Pancreas (tissue), 10 donors: ENCODE data around the gene PJA1. TPM values are rescaled to one million over a fixed set of nuclear protein-coding genes. Genes with fewer than 3 reads are reported as not detected.
A peak's percentile ranks its signal among the peaks of the same experiment; 100 is the strongest.

ENCODE experiments used
- ATAC-seq, 4 donors: fragments of 200-7000 bp; cut with Tn5 transposase; one replicate each; pipeline versions ENCODE4 v1.8.0 to v1.9.1; 2020; ENCODE audit warnings: mild to moderate bottlenecking in 4 of 4, moderate library complexity in 4 of 4
- DNase-seq, 6 donors: peaks; one replicate each; pipeline ENCODE4 v3.0.0-alpha.2; 2020
- FAIRE-seq: peaks from 2 replicates; lab custom pipeline; 2012; peaks lifted over from hg19 to GRCh38; lab: Jason Lieb, UNC
- H3K27ac ChIP-seq, 4 donors: fragments of 200-600 bp; sonication (generic); 1 replicate in 3 of 4; 2 replicates in 1 of 4; pipeline versions ENCODE4 v1.5.0 to v1.8.0; 2020
- H3K27me3 ChIP-seq, 4 donors: fragments of 200-600 bp; one replicate each; pipeline ENCODE4 v1.8.0; 2021
- H3K36me3 ChIP-seq, 3 donors: fragments of 200-600 bp; sonication (generic) in 1 of 3; one replicate each; pipeline versions ENCODE4 v1.5.0 to v1.8.0; 2020 to 2021
- H3K4me1 ChIP-seq, 3 donors: fragments of 200-600 bp; one replicate each; pipeline ENCODE4 v1.8.0; 2021
- H3K4me3 ChIP-seq, 4 donors: fragments of 200-600 bp; sonication (generic) in 2 of 4; one replicate each; pipeline versions ENCODE4 v1.5.0 to v1.8.0; 2020 to 2021
- H3K9me3 ChIP-seq, 4 donors: fragments of 200-600 bp; one replicate each; pipeline ENCODE4 v1.8.0; 2021
- CTCF ChIP-seq, 4 donors: fragments of 200-600 bp; sonication (generic) in 3 of 4; IDR thresholded peaks; one replicate each; pipeline versions ENCODE4 v1.5.0 to v1.8.0; 2021; ENCODE audit warnings: antibody characterized with exemption in 4 of 4
- WGBS, 2 donors: extraction: QIAGEN DNeasy Blood & Tissue Kit; methylation state at CpG; one replicate each; pipeline ENCODE4 v1.1.7; 2013; 5-methylcytosine and 5-hydroxymethylcytosine counted together
- intact Hi-C, 3 donors: fragments of 100-400 bp; cut with DNase I; formaldehyde crosslinking; loops; one replicate each; pipeline versions ENCODE4 v1.11.1 to v1.14.2; 2022
- polyA plus RNA-seq, 2 donors: library from polyadenylated mRNA; stranded (reverse); fragments of 200-250 nt; gene quantifications; one replicate each; pipeline ENCODE4 v1.2.3, GENCODE V29; 2013
- total RNA-seq, 6 donors: library from RNA; stranded (reverse); fragmentation: NEBNext Ultra II Directional in 4 of 6; extraction: Animal tissue kit (Norgen Biotek cat#: 25700) in 4 of 6; gene quantifications; one replicate each; pipeline versions ENCODE4 v1.2.1 to v1.2.4, GENCODE V29; 2021 to 2023
- donor health status: healthy with polysubstance abuse.
- donor health status: DM: no; HTN: no; CAD: no; lungs with moderate emphysema.
- donor health status: DM: no; HTN: no; CAD: no.
- donor health status: control.
- donor health status: control.
- donor health status: Bipolar disorder and iron deficiency.
- donor health status: DM: yes; HTN: yes; CAD: no.
- donor health status: DM: no; HTN: no; CAD: no.
- donor health status: DM: no; HTN: no; CAD: no.
- donor health status: DM: yes; HTN: yes; CAD: no.

The PJA1 gene
- total and polyA plus RNA-seq, 8 donors, result 5.4 to 20.0 (median 8.8) TPM

- 73 to 87% methylated on average over 9 of the region's 9 CpGs for WGBS, 2 donors
- no peaks in the 10 kb centered on the region for H3K4me1 ChIP-seq
- FAIRE-seq (no peak), DNase-seq (no peak), ATAC-seq (no peak)
- H3K4me3 ChIP-seq, result no peak overlapping the region
- intact Hi-C loops, result no loop called here
- no peak for TF ChIP-seq CTCF (IDR thresholded peaks at IDR 0.05)
- H3K27ac ChIP-seq, result no peak overlapping the region
- no peaks in the 10 kb centered on the region for H3K36me3 ChIP-seq
- H3K9me3 ChIP-seq, result no peaks in the 10 kb centered on the region
- no peaks in the 10 kb centered on the region for H3K27me3 ChIP-seq
Observed at GRCh38 chrX:69162361-69162865, 2.8 kb downstream of the PJA1 start.

- intact Hi-C loops, result no loop called here
- ATAC-seq, result no peak
- Histone ChIP-seq H3K27me3 (no peaks in the 10 kb centered on the region), H3K27ac (no peak overlapping the region), H3K4me3 (no peak overlapping the region), H3K9me3 (no peaks in the 10 kb centered on the region), H3K36me3 (no peaks in the 10 kb centered on the region), H3K4me1 (no peaks in the 10 kb centered on the region)
- 89 to 91% methylated on average over 26 of the region's 26 CpGs for WGBS, 2 donors
- FAIRE-seq, result no peak
- no peak for DNase-seq
- TF ChIP-seq CTCF (IDR thresholded peaks at IDR 0.05), result no peak
Observed at GRCh38 chrX:69161786-69162349, 3.4 kb downstream of the PJA1 start.

- H3K36me3 ChIP-seq, result no peaks in the 10 kb centered on the region
- H3K4me1 ChIP-seq, result no peaks in the 10 kb centered on the region
- intact Hi-C loops, result no loop called here
- no peak for TF ChIP-seq CTCF (IDR thresholded peaks at IDR 0.05)
- FAIRE-seq (no peak), ATAC-seq (no peak), DNase-seq (no peak)
- H3K4me3 ChIP-seq, result no peak overlapping the region
- H3K27ac ChIP-seq, result no peak overlapping the region
- no peaks in the 10 kb centered on the region for H3K27me3 ChIP-seq
- 84% methylated on average over 10 of the region's 10 CpGs for WGBS, 2 donors
- H3K9me3 ChIP-seq, result no peaks in the 10 kb centered on the region
Observed at GRCh38 chrX:69161371-69161770, 3.9 kb downstream of the PJA1 start.

GRCh38 chrX:69158166-69158980, 6.9 kb downstream of the PJA1 start:
- Histone ChIP-seq H3K27me3 (no peaks in the 10 kb centered on the region), H3K4me1 (no peaks in the 10 kb centered on the region), H3K36me3 (no peaks in the 10 kb centered on the region), H3K4me3 (no peak overlapping the region), H3K9me3 (no peaks in the 10 kb centered on the region), H3K27ac (no peak overlapping the region)
- 48 to 50% methylated on average over 13 of the region's 13 CpGs for WGBS, 2 donors
- FAIRE-seq, result no peak
- ATAC-seq, result peak; percentile 48 to 85 (median 84)
- peak in 1 of 4 donors; percentile 19 for TF ChIP-seq CTCF (IDR thresholded peaks at IDR 0.05)
- peak in 5 of 6 donors; percentile 52 to 80 (median 71) for DNase-seq
- intact Hi-C loops, result no loop called here

- no peaks in the 10 kb centered on the region for H3K9me3 ChIP-seq
- WGBS, 2 donors, result 80 to 85% methylated on average over 5 of the region's 5 CpGs
Observed at GRCh38 chrX:69156638-69157037, 8.6 kb downstream of the PJA1 start.

More at GRCh38 chrX:69156638-69157037, 8.6 kb downstream of the PJA1 start:
- no peak for ATAC-seq
- no peaks in the 10 kb centered on the region for H3K27me3 ChIP-seq
- no peak for TF ChIP-seq CTCF (IDR thresholded peaks at IDR 0.05)
- no peaks in the 10 kb centered on the region for H3K36me3 ChIP-seq
- H3K27ac ChIP-seq, result no peak overlapping the region
- intact Hi-C loops, result no loop called here
- no peak for FAIRE-seq
- H3K4me3 ChIP-seq, result no peak overlapping the region
- H3K4me1 ChIP-seq, result no peaks in the 10 kb centered on the region
- DNase-seq, result peak in 1 of 6 donors; percentile 3
